Measurements from ENCODE around the gene KCNMB4.

GRCh38 chr12:70468741-70469140 is 102.7 kb downstream of the KCNMB4 start:
- TF ChIP-seq CTCF (IDR thresholded peaks at IDR 0.05; ENCODE audit: low read depth, low read length, poor library complexity, severe bottlenecking) (no peak), EZH2phosphoT487 (IDR thresholded peaks at IDR 0.05; ENCODE audit: borderline replicate concordance, low read length) (no peak)
